HUDEP-2 (cell line): ENCODE data around the gene SPATA16.
"Not testable (repeated sequence)": the region's sequence is repeated elsewhere in the genome, so short reads cannot be mapped to it uniquely, and the experiment has no call there.

Experiments used
- DNase-seq, 76 experiments: peaks; one replicate each; lab custom pipeline; 2025; ENCODE audit not compliant: unreplicated experiment in 76 of 76; lab: John Stamatoyannopoulos, UW

SPATA16 gene

DNA sequence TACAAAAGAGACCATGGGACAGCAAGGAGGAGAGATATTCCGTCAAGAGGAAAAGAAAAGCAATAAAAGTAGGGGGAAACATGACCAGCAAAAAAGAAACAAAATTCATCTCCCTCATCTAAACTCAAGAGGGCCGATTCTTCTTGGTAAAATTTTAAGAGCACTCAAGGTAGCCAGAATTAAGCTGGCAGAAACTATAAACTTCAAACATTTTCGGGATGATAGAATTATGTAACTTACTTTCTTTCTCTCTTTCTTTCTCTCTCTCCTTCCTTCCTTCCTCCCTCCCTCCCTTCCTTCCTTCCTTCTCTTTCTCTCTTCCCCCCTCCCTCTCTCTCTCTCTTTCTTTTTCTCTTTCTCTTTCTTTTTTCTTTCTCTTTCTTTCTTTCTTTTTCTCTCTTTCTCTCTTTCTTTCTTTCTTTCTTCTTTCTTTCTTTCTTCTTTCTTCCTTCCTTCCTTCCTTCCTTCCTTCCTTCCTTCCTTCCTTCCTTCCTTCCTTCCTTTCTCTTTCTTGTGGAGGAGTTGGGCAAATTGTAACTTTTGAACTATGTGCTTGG is 180.3 kb downstream of the SPATA16 start:
- DNase-seq: not testable (repeated sequence)

DNA sequence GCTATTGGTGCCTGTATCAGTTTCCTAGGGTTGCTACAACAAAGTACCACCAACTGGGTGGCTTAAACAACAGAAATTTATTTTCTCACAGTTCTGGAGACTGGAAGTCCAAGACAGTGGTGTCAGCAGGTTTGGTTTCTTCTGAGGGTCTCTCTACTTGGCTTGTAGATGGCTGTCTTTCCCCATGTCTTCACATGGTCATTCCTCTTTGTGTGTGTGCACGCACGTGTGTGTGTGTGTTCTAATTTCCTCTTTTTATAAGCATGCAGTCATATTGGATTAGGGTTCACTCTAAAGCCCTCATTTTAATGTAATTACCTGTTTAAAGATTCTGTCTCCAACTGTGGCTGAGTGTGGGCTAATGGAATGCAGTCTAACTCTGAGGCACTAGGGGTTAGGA is 182.5 kb downstream of the SPATA16 start:
- DNase-seq: no peak

DNA sequence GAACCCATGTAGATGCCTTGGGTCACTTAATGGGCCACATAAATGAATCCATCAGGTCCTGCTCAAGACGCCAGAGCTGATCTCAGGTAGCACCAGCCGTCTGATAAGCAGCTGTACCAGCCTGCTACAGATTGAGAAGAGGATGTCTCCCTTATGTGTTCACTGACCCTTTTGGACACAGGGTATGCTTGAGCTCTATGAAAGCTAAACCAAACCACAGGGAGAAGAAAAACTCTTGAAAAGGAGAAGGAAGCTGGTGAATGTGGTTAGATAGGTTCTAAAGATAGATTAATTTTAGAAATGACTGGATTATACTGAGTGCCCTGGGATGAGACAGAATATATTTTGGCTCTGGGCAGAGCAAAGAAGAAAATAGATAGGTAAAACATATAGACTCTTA is 187.5 kb downstream of the SPATA16 start:
- DNase-seq: no peak

DNA sequence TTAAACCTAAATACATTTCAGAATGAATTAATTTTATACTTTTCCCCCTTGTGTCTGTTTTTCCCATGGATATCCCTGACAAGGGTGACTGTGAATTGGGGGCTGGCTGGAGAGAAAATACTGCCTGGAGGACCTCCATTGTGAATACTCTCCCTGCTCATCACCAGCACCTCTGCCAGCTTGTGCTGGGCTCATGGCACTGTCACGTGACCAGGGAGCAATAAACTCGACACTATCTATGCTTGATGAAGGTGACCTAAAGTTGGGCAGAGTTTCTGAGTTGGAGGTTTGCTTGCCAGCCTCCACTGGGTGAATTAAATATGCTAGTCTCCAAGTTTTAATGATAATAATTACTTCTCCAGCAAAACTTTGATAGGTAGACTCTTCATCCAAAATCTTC is 189.5 kb downstream of the SPATA16 start:
- no peak for DNase-seq

- no peak for DNase-seq
Observed at GRCh38 chr3:172946061-172946460, 195.0 kb downstream of the SPATA16 start.

GRCh38 chr3:172939651-172940293 is 201.3 kb downstream of the SPATA16 start:
- DNase-seq: no peak

DNA sequence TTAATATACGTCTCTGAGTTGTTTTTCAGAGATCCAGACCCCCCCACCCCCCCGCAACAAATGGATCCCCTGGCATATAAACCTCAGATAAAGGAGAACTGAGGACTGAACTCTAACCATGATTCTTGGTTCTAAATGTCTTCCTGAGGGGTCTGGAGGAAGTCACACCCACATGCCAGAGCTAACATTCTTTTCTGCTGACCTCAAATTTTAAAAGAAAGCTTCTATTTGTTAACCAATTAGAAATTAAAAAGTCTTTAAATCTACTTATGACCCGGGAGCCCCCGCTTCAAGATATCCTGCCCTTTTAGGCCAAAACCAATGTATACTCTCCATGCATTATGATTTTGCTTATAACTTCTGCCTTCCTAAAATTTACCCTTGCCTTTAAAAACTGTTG is 202.2 kb downstream of the SPATA16 start:
- DNase-seq: no peak

DNA sequence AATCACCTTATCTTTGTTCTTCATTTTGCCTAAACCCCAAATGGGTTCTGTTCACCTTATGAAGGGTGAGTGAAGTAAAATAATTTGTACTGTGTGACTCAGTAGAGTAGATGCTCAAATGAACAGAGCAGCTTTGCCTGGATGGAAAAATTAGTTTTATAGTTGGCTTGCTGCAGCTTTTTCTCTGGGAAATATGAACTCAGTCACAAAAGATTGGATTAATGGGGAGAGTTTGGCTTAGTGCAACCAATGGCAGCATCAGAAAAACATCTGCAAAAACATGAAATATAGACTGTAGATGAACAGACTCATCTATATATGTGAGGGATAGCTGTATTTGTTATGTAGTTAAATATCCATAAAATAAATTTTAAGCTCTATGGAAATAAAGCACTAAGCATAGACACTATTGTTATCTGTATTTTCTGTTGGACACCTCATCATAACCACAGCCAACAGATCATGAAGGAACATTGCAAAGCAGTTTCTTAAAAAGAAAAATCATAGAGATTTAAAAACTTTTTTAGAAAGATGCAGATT is 209.2 kb downstream of the SPATA16 start:
- no peak for DNase-seq

DNA sequence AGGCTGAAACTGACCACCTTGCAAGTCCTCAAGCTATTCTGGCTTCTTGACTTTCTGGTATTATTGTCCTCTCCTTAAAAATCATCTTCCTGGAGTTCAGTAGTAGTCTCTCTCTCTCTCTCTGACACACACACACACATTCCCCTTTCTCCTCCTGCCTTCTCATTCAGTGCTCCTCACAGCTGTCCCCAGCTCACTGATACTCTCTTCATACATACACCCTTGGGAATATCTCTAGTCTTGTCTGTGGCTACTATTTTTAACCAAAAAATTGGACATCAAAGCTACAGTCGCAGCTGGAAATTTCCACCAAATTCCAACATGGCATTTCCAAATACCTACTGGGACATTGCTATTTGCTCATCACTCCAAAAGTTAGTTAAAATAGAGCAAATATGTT is 211.6 kb downstream of the SPATA16 start:
- no peak for DNase-seq

- no peak for DNase-seq
Observed at GRCh38 chr3:172924546-172924945, 216.5 kb downstream of the SPATA16 start.

GRCh38 chr3:172919297-172919683 is 221.7 kb downstream of the SPATA16 start:
- DNase-seq: no peak

GRCh38 chr3:172918568-172919296 is 222.3 kb downstream of the SPATA16 start:
- no peak for DNase-seq

GRCh38 chr3:172918165-172918564 is 222.9 kb downstream of the SPATA16 start:
- no peak for DNase-seq

DNA sequence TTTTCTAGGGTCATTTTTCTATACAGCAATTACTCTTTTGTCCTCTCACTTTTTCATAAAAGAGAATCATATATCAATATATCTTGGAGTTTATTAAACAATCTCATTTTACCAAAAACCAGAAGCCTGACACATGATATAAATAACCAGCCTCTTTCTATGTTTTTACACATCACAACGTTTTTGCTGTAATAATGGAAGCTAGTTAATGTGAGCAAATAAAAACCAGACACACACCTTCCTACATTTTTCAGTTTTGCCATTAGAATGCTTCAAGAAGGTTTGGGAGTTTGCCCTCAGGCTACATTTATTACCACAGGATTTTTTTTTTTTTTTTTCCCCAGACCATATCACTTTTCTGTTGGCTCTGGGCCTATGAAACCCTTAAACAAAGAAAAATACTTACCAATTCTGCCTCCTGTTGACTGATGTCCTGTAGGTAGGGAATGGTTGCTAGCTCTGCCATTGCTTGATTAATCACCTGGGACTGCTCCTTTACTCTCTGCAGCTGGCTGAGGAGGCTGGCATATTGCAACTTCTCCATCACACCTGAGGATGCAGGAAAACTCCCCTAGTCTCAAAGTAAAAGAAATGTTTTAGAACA is 225.0 kb downstream of the SPATA16 start:
- no peak for DNase-seq

GRCh38 chr3:172914854-172915253 is 226.2 kb downstream of the SPATA16 start:
- DNase-seq: no peak

GRCh38 chr3:172913911-172914655 is 227.0 kb downstream of the SPATA16 start:
- DNase-seq: no peak

DNA sequence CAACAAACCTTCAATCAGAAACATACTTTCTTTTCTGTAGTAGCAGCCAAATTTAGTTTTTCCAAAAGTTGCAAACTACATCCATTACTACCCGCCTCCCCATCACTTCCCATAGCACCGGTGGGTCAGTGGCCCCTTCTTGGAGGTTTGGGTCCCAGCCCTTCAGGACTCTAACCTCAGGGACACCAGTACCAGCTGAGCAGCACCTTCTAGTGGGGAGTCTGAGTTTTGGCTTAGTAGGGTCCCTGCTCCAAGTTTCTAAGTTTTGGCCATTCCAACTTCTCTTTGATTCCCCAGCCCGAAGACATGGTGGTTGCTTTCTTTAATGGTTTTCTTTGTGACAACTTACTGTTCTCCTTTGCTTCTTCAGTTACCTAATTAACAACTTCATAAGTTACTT is 229.9 kb downstream of the SPATA16 start:
- no peak for DNase-seq

DNA sequence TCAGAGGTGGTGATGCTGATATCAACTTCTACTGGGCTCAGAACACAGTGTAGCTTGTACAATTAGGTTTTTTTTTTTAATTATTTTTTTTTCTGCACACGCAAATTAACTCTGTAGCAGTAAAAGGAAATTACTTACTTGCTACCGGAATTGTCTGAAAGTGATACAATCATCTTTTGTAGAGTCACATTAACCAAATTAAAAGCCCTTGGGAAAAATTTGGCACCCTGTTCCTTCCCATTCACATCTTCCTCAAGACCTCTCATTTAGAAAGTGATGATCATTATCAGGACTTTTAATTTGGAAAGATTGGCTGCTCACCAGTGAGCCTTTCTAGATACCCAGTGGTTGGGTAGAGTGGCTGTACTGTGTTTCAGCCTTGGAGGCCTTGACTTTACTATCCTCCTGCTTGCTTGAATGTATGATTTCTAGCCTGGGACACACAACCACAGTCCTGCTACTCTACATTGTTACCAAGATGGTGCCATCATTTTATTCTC is 232.2 kb downstream of the SPATA16 start:
- DNase-seq: no peak

DNA sequence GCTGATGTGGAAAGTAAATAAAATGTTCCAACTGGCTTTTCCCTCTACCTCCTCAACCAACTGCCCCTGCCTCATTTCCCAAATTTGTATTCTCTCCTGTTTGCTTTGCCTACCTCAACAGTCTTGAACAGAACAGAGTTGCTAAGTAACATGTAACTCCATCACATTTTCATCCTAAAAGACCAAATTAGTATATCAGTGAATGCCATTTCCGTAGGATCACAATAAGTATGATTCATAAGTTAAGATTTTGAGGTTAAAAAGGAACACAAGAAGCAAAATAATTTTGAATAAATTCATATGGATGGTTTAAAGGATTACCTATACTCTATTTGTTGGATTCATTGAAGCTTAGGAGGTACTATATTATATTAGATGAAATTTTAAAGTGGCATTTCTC is 235.6 kb downstream of the SPATA16 start:
- no peak for DNase-seq

DNA sequence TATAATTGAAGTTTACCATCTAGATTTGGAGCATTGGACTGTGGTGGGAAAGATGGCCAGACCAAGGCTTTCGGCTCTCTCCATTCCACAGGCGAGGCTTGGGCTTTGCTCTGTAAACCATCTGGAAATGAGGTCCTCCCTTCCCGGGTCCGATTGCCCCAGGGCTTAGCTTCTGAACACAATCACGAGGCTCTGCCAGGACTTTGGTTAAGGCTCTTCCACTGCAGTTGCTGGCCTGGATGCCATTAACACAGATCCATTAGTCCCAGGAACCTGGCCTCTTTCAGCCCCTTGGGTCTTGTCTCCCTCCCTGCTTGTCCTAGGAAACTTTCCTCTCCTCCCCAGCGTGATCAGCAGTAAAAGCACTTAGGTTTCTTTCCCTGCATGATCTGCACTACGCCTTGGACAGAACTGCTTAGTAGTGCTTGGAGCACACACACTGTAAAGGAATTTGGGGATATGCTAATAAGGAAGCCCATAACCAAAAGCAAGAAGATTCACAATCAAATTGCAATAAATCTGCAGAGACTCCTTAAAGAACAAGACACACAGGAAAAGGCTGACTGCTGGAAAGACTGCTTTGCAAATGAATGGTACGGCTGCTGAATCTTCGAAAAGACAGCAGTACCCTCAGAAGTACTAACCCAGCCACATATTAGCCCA is 236.2 kb downstream of the SPATA16 start:
- DNase-seq: no peak
